GM19324 (cell line): Measurements from ENCODE around the gene CAMK2B.

Experiments used
- ATAC-seq: cut with Tn5 transposase; IDR thresholded peaks from one replicate; pipeline ENCODE4 v1.9.1; 2021; ENCODE audit warnings: mild to moderate bottlenecking, moderate library complexity; ENCODE audit not compliant: unreplicated experiment, low FRiP score

CAMK2B gene

DNA sequence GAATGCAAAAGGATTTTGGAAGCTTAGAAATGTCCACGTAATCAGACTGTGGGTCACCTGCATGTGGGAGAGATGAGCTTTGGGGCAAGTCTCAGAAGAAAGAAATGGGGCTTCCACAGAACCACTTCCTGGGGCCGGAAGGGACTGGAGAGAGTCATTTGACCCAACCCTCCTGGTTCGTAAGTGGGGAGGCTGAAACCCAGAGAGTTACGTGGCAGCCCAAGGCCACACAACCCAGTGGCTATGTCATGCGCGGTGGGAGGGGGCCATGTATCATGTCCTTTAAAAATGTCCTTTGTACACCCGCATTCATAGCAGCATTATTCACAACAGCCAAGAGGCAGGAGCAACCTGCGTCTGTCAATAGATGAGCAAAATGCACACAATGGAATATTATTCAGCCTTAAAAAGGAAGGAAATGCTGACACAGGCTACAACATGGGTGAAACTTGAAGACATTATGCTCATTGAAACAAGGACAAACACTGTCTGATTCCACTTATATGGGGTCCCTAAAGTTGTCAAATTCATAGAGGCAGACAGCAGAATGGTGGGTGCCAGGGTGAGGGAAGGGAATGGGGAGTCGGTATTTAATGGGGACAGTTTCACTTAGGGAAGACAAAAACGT is 15.1 kb downstream of the CAMK2B start:
- no peak for ATAC-seq

DNA sequence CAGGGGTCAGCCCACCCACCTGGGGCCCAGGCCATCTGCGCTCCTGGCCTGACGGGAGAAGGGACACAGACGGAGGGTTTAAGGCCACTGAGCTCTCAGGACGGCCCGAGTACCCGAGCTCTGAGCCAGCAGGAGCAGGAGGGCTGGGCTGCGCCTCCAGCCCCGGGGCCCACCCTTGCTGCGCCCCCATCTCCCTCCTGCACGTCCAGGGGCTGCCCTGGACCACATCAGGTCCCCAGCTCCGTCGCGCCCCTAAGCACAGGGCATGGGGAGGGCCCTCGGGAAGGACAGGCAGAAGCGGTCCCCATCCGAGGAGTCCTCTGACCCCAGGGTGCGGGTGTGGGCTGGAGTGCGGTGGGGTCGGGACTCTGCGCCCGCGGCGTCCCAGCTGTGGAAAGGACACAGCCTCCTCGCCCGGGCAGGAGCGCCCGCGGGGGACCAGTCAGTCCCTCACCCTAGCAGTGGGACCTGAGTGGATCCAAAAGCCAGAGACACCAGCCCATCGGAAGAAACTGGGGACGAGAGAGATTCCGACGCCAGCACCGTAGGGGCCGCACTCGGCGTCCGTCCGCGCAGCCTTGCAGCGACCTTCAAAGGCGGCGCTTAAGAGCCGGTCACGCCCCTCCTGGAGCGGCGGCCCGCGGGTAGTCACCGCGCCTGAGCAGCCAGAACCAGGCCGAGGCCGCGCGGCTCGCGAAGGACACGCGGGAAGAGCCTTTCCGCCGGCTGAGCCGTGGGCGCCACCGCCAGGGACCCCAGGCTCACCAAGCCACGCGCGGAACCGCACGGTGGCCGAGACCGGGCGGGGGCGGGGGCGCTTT is 15.9 kb downstream of the CAMK2B start:
- ATAC-seq: no peak

DNA sequence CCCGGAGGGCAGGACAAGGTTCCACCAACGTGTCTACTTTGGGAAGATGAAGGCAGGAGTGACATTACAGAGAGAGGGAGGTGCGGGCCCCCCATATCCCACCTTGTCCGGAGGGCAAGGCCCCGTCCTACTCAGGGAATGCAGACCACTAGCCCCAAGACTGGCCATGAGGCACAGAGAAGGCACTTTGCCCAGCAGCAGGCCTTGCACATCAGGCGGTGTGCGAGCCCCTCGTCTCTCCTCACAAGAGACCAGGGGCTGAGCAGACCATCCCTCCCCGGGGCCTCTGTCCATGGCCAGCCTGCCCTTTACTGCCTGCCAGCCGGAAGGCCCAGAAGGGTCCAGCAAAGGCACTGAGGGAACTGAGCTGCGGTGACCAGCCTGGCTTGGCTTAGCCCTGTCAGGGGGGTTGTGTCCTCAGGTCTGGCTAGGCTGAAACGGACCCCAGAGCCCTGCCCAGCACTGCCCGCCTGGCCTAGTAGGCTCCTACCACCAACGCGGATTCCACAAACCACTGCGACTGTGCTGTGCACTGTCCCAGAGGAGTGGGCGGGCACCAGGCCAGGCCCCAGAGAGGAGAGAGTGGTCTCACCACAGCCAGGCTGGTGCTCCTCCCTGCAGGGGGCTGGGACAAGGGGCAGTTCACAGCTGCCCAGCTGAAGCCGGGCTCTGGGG is 16.7 kb downstream of the CAMK2B start:
- no peak for ATAC-seq

DNA sequence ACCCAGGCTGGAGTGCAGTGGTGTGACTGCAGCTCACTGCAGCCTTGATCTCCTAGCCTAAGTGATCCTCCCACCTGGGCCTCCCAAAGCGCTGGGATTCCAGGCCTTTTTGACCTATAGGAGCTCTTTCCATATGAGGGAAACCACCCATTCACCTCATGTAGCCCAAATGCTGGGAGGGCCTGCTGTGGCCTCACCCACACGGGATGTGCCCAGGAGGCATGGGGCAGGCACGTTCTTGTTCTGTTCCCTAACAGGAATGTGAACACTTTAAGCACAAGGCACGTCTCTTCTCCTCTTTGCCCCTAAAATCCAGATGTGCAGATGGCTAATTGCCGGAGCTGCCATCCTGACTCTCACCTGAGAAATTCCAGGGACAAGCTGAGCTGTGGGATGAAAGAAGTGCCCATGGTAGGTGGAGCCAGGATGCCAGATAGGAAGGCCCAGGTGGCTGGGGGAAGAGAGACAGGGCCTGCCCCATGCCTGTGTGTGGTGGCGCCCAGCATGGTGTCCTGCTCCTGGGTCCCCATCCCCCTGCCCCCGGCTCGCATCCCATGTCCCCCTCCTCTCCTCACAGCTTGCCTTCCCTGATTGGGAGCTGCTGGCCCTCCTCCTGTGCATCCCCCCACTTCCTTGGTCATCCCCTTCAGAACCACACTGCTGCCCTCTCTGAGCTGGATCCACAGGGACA is 17.3 kb downstream of the CAMK2B start:
- no peak for ATAC-seq

DNA sequence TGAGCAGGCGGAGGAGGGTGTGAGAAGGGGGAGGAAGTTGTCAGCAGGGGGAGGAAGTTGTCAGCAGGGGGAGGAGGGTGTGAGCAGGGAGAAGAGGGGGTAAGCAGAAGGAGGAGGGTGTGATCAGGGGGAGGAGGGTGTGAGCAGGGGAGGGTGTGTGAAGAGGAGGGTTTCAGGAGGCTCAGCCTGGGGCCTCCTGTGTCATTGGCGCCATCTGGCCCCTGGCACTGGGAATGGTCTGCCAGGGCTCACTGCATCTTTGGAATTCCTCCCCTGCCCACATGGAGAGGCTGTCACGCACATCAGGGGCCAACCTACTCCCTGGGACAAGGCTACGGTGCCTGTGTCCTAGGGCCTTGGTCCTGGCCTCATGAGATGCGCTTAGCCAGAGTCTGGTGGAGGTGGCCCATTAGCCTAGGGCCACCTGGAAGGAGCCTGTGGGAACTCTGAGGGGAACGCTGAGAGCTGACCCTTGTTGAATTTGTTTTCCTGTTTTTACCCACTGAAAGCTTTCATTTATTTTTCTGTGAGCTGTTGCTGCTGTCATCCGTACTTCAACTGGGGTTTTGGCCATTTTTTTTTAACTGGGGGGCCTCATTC is 18.0 kb downstream of the CAMK2B start:
- no peak for ATAC-seq

DNA sequence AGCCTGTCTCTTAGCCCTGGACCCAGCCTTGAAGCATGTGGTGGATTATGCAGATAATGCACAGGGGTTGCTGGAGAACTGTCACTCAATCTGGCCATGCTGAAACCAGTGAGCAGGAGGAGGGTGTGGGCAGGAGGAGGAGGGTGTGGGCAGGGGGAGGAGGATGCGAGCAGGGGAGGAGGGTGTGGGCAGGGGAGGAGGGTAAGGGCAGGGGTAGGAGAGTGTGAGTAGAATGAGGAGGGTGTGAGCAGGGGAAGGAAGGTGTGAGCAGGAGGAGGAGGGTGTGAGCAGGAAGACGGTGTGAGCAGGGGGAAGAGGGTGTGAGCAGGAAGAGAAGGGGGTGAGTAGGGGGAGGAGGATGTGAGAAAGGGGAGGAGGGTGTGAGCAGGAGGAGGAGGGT is 18.8 kb downstream of the CAMK2B start:
- ATAC-seq: no peak

DNA sequence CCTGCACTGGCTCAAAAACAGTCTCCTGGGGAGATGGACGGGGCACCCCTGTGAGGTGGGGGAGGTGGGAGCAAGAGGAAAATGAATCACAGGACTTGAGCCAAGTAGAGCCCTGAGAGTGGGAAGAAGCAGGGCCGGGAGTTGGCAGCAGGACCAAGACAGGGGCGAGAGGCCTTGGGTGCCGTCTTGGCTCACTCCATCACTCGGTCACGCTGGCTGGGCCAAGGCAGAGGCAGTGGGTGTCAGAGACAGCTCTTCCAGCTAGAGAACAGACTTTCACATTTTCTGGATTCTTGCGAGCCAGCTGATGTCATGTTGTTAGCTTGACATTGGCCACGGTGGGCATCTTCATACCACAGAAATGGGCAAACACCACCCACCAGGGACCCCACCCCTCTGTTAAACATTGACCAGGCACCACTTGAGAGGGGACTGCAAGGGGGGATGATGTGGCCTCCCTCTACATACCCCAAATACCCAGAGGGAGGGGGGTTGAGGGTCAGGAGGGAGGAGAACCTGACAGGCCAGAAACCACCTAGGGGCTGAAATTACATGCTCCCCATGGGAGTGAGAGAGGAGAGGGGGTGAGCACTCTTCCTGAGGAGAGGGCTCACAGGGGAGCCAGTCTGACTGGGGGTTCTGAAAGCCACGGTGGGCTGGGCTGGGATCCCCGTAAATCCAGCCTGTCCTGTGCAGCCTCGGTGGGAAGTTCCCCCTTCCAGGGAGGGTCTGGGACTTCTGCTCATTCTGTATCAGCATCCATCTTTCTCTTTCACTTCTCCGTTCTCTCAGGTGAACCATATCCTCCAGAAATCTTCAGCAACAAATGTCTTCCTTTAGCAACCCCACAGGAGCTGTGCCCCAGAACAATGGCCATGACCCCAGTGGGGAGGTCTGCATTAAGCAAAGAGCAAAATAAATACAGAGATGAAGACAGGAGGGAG is 19.6 kb downstream of the CAMK2B start:
- no peak for ATAC-seq

DNA sequence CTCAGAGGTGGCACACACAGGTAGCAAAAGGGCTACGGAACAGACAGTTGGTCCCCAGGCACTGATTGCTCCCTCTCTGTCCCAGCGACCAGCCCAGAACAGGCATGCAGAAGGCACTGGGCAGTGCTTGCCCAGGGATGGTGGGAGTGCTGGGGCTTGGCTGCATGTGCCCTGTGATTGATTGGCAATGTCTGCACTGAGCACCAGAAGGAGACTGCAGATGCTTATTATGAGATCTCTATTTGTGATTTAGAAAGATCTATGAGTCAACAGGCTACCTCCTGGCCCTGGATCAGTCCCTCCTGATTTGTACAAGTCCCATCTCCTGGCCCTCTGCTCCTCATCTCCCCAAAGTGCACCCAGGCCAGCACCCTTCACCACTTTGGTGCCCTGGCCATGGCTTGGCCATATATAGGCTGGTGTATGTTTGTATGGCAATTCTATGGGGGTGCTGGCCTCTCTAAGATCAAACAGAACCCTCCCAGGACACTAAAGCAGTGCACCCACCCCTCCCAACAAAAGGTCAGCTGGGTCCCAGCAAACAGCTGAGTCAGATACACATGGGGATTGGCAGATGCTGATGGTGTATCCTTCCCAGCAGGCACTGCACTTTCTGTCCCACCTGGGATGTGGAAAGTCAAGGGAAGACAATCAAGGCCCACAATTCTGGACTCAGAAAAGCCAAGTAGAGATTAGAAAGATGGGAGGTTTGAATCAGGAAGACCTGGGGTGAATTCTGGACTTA is 30.9 kb downstream of the CAMK2B start:
- no peak for ATAC-seq

DNA sequence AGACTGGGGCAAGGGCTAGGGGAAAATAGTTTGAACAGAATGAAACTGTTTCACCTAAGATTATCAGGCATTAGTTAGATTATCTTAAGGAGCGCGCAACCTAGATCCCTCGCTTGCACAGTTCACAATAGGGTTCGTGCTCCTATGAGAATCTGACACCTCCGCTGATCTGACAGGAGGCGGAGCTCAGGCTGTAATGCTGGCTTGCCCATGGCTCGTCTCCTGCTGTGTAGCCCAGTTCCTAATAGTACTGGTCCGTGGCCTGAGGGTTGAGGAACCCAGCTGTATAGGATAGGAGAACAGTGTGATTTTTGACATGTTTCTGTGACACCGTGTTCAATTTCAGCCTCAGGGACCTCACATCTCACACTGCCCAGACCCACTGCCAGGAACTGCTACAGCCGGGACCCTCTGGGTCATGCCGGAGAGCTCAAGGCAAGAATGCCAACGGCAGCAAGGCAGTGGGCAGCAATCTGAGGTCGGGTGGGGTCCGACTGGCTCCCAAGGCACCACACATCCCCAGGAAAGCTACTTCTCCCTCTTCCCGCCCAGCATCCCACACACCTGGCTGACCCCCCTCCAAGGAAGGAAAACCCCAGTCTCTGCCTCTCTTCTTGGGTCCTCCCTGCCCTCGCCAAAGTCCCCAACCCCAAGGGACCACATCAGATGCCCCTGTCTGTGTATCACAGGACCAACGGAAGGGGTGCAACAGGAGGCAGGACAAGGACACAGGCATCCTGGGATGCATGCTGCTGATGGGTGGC is 31.7 kb downstream of the CAMK2B start:
- ATAC-seq: no peak

DNA sequence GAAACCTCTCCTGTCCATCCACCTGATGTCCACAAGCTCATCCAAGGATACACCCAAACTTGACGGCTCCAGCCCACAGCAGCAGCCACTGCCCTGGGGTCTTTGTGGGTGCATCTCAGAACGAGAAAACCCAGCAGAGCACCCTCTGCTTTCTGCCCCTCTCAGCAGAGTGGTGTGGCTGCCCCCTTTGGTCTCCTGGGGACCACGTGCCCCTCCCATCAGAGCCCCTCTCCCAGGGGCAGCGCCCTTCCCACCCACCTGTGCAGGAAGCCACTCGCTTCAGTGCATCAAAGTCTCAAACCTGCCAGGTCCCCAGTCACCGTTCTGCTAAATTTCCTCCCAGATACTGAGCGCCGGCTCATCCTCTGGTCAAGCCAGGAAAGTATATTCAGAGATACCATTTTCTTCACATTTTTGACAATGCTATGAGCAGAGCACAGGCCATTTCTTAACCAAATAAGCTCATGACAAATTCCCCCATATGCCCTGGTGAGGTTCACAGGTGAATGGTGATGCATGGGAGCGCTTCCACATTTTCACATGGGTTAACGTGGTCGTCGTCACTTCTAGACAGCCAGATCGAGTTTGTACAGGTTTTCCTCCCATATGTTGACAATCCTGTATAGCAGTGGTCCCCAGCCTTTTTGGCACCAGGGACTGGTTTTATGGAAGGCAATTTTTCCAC is 32.4 kb downstream of the CAMK2B start:
- ATAC-seq: no peak

DNA sequence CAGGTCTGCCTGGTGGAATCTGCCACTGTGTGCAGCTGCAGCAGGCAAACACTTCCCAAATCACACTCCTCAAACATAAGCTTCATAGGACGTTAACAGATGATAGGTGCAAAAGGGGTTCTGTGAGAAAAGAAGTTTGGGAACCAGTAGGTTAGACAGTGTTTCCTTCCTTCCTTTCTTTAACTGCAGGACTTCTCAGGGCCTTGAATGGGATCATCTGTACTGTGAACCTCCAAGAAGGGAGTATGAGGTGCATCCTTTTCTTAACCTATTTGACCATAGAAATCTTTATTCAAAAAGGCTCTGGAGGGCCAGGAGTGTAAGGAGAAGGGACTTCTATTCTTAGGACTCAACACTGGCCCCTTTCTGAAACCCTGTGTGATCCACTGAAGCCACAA is 33.0 kb downstream of the CAMK2B start:
- no peak for ATAC-seq

DNA sequence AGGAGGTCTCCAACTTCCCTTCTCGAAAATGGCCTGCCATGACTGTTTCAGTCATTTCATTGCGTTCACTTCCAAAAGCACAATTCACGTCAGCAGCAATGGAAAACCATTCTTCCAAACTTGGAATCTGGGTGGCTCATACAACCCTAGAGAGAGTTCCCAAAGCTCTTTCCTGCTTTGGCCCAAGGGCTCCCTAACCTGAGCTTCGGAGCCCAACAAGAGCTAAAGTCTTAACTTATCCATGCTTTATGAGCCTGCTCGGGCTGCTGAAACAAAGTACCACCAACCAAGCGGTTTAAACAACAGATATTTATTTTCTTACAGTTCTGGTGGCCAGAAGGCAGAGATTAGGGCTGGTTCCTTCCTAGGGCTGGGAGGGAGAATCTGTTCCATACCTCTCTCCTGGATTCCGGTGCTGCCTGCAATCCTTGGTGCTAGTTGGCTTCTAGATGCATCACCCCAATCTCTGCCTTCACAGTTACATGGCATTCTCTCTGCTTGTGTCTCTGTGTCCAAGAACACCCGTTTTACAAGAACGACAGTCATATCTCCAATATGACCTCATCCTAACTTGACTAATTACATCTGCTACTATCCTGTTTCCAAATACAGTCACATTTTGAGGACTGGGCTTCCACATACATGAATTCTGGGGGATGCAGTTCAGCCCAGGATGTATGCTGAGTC is 33.5 kb downstream of the CAMK2B start:
- ATAC-seq: no peak

DNA sequence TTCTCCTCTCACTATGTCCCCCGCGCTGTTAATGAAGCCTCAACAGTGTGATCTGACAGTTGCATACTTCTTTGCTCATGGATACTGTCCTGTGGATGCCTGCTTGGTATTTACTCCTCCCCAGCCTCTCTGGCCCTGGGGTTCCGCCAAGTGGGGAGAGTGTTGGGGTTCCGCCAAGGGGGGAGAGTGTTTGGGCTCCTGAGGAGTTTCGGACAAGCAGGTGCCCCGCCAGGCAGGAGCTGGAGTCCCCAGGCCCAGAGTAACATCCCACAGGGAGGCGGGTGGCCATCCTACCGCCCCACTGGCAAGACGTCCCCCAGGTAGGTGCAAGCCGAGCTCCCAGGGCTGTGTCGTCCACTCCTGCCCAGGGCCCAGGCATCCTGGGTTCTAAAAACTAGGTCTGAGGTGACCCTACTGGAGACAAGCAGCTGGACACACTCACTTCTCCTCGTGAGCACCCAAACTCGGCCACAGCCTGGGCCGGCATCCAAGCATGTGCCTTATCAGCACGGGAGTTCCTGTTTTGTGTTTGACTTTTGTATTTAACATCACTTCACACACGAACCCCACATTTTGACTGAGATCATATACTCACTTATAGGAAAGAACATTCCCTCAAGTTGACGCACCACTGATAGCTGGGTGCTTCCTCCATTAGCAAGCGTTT is 34.2 kb downstream of the CAMK2B start:
- no peak for ATAC-seq

DNA sequence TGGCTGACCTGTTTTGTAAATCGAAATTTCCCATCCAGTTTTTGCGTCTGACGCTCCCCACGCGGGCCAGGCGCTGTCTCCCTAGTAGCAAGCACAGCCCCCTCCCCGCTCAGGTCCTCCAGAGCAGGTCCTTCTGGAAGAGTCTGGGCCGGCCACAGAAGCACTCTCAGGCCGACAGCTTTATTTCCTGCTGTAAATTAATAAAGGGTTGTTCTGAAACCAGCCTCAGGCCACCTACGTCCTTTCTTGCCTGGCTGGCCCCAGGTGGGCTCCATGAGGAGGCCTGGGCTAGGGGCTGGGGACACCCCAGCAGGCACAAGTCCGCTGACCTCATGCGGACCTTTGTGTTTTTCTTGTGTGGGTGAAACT is 35.2 kb downstream of the CAMK2B start:
- no peak for ATAC-seq

DNA sequence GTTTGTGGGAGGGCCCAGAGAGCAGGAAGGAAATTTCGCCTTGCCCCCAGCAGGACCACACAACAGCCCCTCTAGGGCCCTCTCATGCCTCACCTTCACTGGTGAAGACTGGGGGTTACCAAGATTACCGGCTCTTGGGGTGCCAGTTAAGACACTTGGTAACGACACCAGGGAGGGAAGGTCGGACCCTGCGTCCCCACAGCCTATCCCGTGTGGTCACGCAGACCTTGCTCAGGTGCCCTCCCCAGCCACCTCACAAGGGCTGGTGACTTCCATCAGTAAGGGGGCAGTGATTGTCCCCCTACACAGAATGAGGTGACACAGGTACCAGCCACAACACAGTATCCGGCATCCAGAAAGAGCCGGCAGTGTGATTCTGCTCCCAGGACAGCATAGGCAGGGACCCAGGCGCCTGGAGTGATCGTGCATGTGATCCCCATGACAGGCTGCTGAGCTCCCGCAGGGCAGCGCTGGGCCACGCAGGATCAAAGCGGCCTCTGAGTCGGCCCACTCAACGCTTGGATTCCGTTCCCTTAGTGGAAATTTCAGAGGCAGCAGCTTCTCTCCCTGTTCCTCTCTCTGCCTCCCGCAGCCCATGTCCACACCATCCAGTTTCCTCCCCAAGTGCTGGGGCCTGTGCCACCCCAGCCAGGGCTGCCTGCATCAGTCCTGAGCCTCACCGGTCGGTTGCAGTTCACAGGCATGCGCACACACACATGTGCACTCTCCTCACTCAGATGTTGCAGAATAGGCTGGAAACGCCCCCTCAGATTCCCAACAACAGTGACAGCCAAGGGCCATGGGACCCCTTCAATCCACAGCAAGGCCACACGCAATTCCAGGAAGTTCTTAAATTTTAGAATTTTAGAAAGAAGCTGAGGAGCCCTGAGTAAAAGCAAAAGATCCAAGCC is 35.8 kb downstream of the CAMK2B start:
- no peak for ATAC-seq
